Hepatocyte (in vitro differentiated cells): ENCODE data around the gene PHF21B. TPM values are rescaled to one million over a fixed set of nuclear protein-coding genes. Genes with fewer than 3 reads are reported as not detected.
"Not testable (repeated sequence)": the region's sequence is repeated elsewhere in the genome, so short reads cannot be mapped to it uniquely, and the experiment has no call there.

Source experiments
- DNase-seq: peaks from one replicate; pipeline ENCODE4 v3.0.0-alpha.2; 2016; ENCODE audit warnings: low spot score
- H2AFZ ChIP-seq: fragments of 200-600 bp; sonication (generic); 2 replicates; pipeline ENCODE4 v1.6.0; 2016; ENCODE audit warnings: antibody characterized with exemption, mild to moderate bottlenecking
- H3K27ac ChIP-seq: fragments of 200-600 bp; sonication (generic); 2 replicates; pipeline ENCODE4 v1.5.1; 2016; ENCODE audit warnings: mild to moderate bottlenecking
- H3K27me3 ChIP-seq: fragments of 200-600 bp; sonication (generic); 2 replicates; pipeline ENCODE4 v1.6.1; 2016
- H3K36me3 ChIP-seq: fragments of 200-600 bp; sonication (generic); replicated peaks from 2 replicates; pipeline ENCODE4 v1.5.1; 2016; ENCODE audit warnings: low read depth; ENCODE audit not compliant: insufficient read depth
- H3K4me1 ChIP-seq: fragments of 200-600 bp; sonication (generic); 2 replicates; pipeline ENCODE4 v1.5.1; 2016; ENCODE audit warnings: mild to moderate bottlenecking, moderate library complexity; ENCODE audit not compliant: insufficient read depth
- H3K4me2 ChIP-seq: fragments of 200-600 bp; sonication (generic); 2 replicates; pipeline ENCODE4 v1.6.0; 2016
- H3K4me3 ChIP-seq: fragments of 200-600 bp; sonication (generic); 2 replicates; pipeline ENCODE4 v1.5.1; 2016; ENCODE audit warnings: mild to moderate bottlenecking
- H3K79me2 ChIP-seq: fragments of 200-600 bp; sonication (generic); 2 replicates; pipeline ENCODE4 v1.6.0; 2017; ENCODE audit warnings: mild to moderate bottlenecking
- H3K9me2 ChIP-seq: fragments of 200-600 bp; sonication (generic); replicated peaks from 2 replicates; pipeline ENCODE4 v1.6.0; 2017; ENCODE audit warnings: mild to moderate bottlenecking; ENCODE audit not compliant: insufficient read depth
- H3K9me3 ChIP-seq: fragments of 200-600 bp; sonication (generic); 2 replicates; pipeline ENCODE4 v1.5.1; 2016; ENCODE audit warnings: low read depth, mild to moderate bottlenecking
- H4K20me1 ChIP-seq: fragments of 200-600 bp; sonication (generic); 2 replicates; pipeline ENCODE4 v1.6.0; 2016; ENCODE audit warnings: mild to moderate bottlenecking; ENCODE audit not compliant: insufficient read depth, poor library complexity, severe bottlenecking
- EZH2 ChIP-seq: fragments of 200-600 bp; sonication (generic); IDR thresholded peaks from 2 replicates; pipeline ENCODE4 v1.6.1; 2016; ENCODE audit warnings: antibody characterized with exemption, mild to moderate bottlenecking, borderline replicate concordance
- EZH2phosphoT487 ChIP-seq: fragments of 200-600 bp; sonication (generic); IDR thresholded peaks from one replicate; pipeline ENCODE4 v1.6.1; 2018; ENCODE audit warnings: antibody characterized with exemption, mild to moderate bottlenecking, low read depth, moderate library complexity; ENCODE audit not compliant: unreplicated experiment, severe bottlenecking
- WGBS: methylation state at CpG from one replicate; pipeline ENCODE4 v1.1.6; 2016; ENCODE audit warnings: low lambda C conversion rate; ENCODE audit errors: missing lambda C conversion rate; 5-methylcytosine and 5-hydroxymethylcytosine counted together
- polyA plus RNA-seq: library from polyadenylated mRNA; unstranded; fragments of >200 nt; fragmentation: Nextera tagmentation; extraction: Ambion mirVana; gene quantifications from 2 replicates; pipeline ENCODE4 v1.2.1, GENCODE V29; 2016
- total RNA-seq: library from RNA; depleted of rRNA; stranded (reverse); fragments of >200 nt; gene quantifications from 2 replicates; pipeline ENCODE4 v1.2.3, GENCODE V29; 2014
- TF ChIP-seq, protein P1 (sequence below): fragments of 200-600 bp; sonication (generic); IDR thresholded peaks from 2 replicates; pipeline ENCODE4 v1.5.1; 2016; ENCODE audit warnings: antibody characterized with exemption, mild to moderate bottlenecking; ENCODE audit not compliant: poor library complexity

The PHF21B gene
- total and polyA plus RNA-seq, 2 experiments from 2014 or later, result 0.86 to 1.9 TPM

DNA sequence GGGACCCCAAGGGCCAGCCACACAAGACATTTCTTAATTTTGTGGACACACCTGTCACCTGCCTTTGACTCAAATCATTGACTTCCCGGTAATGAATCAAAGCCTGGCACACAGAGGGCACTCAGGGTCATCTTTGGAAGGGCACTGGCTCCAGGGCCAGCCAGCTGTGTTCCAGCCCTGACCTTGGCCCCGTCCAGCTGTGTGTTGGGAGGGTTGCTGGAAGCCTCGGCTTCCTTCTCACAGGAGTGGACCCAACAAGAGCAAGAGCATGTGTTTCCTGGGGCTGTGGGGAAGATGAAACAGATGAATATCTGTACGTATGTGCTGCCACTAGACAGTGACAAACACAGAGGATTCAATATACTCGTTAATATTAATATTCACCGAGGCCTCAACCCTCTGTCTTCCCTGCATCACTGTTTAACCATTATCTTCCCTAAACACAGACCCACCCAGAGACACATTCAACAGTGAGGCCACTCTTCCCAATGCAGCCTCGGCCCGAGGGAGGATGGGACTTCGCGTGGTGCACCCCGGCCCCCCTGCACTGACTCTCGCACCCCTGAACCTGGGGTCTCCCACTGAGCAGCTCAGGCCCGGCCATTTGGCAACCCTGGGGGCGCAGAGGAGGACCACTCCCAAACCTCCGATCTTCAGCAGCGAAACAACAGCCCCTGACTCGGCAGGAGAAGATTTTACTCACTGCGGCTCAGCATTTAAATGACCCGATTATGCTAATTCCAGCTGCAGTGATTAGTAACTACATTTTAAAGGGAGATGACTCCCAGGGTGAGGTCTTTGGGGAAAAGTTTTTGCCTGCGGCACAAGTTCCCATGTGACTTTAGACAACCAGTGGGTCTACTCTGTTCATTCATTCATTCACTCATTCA lies 45.7 kb downstream of the PHF21B start:
- Histone ChIP-seq H3K9me3 (no peaks in the 10 kb centered on the region), H3K36me3 (no peaks in the 10 kb centered on the region), H2AFZ (no peak overlapping the region), H4K20me1 (no peaks in the 10 kb centered on the region), H3K79me2 (no peaks in the 10 kb centered on the region), H3K27ac (no peak overlapping the region), H3K27me3 (no peaks in the 10 kb centered on the region), H3K4me2 (no peak overlapping the region), H3K9me2 (no peaks in the 10 kb centered on the region), H3K4me1 (no peaks in the 10 kb centered on the region), H3K4me3 (no peak overlapping the region)
- TF ChIP-seq, protein P1, sequence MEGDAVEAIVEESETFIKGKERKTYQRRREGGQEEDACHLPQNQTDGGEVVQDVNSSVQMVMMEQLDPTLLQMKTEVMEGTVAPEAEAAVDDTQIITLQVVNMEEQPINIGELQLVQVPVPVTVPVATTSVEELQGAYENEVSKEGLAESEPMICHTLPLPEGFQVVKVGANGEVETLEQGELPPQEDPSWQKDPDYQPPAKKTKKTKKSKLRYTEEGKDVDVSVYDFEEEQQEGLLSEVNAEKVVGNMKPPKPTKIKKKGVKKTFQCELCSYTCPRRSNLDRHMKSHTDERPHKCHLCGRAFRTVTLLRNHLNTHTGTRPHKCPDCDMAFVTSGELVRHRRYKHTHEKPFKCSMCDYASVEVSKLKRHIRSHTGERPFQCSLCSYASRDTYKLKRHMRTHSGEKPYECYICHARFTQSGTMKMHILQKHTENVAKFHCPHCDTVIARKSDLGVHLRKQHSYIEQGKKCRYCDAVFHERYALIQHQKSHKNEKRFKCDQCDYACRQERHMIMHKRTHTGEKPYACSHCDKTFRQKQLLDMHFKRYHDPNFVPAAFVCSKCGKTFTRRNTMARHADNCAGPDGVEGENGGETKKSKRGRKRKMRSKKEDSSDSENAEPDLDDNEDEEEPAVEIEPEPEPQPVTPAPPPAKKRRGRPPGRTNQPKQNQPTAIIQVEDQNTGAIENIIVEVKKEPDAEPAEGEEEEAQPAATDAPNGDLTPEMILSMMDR, result no peak
- TF ChIP-seq EZH2 (no peak), EZH2phosphoT487 (no peak)
- no peak for DNase-seq
- 80% methylated on average over 20 of the region's 20 CpGs for WGBS

GRCh38 chr22:44962741-44963454 lies 46.9 kb downstream of the PHF21B start:
- 89% methylated on average over 18 of the region's 18 CpGs for WGBS
- TF ChIP-seq EZH2, result no peak
- TF ChIP-seq, protein P1, result no peak
- no peak for TF ChIP-seq EZH2phosphoT487
- H2AFZ ChIP-seq, result no peak overlapping the region

GRCh38 chr22:44961682-44962081 lies 48.1 kb downstream of the PHF21B start:
- not testable (repeated sequence) for H3K9me3 ChIP-seq, H3K4me3 ChIP-seq, H2AFZ ChIP-seq, DNase-seq, H3K4me2 ChIP-seq, H3K9me2 ChIP-seq, H3K79me2 ChIP-seq, H3K27me3 ChIP-seq, H3K27ac ChIP-seq, H4K20me1 ChIP-seq, H3K36me3 ChIP-seq, H3K4me1 ChIP-seq
- 98% methylated on average over 7 of the region's 7 CpGs for WGBS

More at GRCh38 chr22:44962741-44963454, 46.9 kb downstream of the PHF21B start:
- no peak overlapping the region for H3K4me2 ChIP-seq
- H3K27ac ChIP-seq, result no peak overlapping the region
- no peaks in the 10 kb centered on the region for H3K36me3 ChIP-seq
- H3K79me2 ChIP-seq, result no peaks in the 10 kb centered on the region
- H4K20me1 ChIP-seq, result no peaks in the 10 kb centered on the region
- H3K9me2 ChIP-seq, result no peaks in the 10 kb centered on the region
- DNase-seq, result no peak
- no peaks in the 10 kb centered on the region for H3K9me3 ChIP-seq
- no peaks in the 10 kb centered on the region for H3K27me3 ChIP-seq
- no peaks in the 10 kb centered on the region for H3K4me1 ChIP-seq
- no peak overlapping the region for H3K4me3 ChIP-seq
